HepG2 (cell line): Measurements from ENCODE around the gene PLSCR4. TPM values are rescaled to one million over a fixed set of nuclear protein-coding genes. Genes with fewer than 3 reads are reported as not detected.

Experiments
- ATAC-seq: fragments of 200-7000 bp; cut with Tn5 transposase; 3 replicates; pipeline ENCODE4 v1.9.1; 2020; ENCODE audit warnings: mild to moderate bottlenecking, moderate library complexity
- BruUV-seq: library from RNA; stranded (reverse); fragments of 400-500 nt; replicated peaks from 2 replicates; lab custom pipeline; 2021; lab: Mats Ljungman, UMichigan
- CTCF ChIA-PET: fragments of 300-600 bp; formaldehyde crosslinking; extraction: SDS; loops from one replicate; lab custom pipeline; 2021; ENCODE audit warnings: low total read pairs, inconsistent platforms, low intra/inter-chr PET ratio; lab: Yijun Ruan, JAX
- POLR2A ChIA-PET: fragments of 350-600 bp; sonication (Branson Sonifier 250); formaldehyde crosslinking; loops from one replicate; lab custom pipeline; 2020; ENCODE audit warnings: antibody characterized with exemption, inconsistent platforms; lab: Yijun Ruan, JAX
- DNase-seq: peaks from one replicate; pipeline ENCODE4 v3.0.0-alpha.2; 2015; ENCODE audit warnings: low spot score
- FAIRE-seq: peaks from 3 replicates; lab custom pipeline; 2011; peaks lifted over from hg19 to GRCh38; lab: Jason Lieb, UNC
- H2AFZ ChIP-seq: one replicate; pipeline ENCODE4 v1.6.1; 2011; ENCODE audit warnings: low read length, inconsistent platforms
- H3K27ac ChIP-seq: fragments of 300-600 bp; 3 replicates; pipeline ENCODE4 v1.8.0; 2011; ENCODE audit warnings: mixed run types, mild to moderate bottlenecking, mixed read lengths, low read length, inconsistent platforms; ENCODE audit not compliant: insufficient read depth; ENCODE audit errors: extremely low read length
- H3K27me3 ChIP-seq, 2 experiments: fragments of 200-600 bp in 1 of 2; 2 replicates in 1 of 2; 3 replicates in 1 of 2; pipeline versions ENCODE4 v1.6.0 to v1.8.0; 2011; ENCODE audit warnings: low read length in 2 of 2, mild to moderate bottlenecking in 2 of 2, moderate library complexity in 2 of 2, inconsistent platforms in 1 of 2; ENCODE audit not compliant: insufficient read depth in 2 of 2, control insufficient read depth in 1 of 2
- H3K36me3 ChIP-seq, 2 experiments: fragments of 200-600 bp in 1 of 2; replicated peaks in 1 of 2; 2 replicates in 1 of 2; 3 replicates in 1 of 2; pipeline versions ENCODE4 v1.5.1 to v1.8.0; 2011; ENCODE audit warnings: low read length in 2 of 2, inconsistent platforms in 1 of 2; ENCODE audit not compliant: insufficient read depth in 2 of 2, control insufficient read depth in 1 of 2
- H3K4me1 ChIP-seq: 2 replicates; pipeline ENCODE4 v1.5.1; 2012; ENCODE audit warnings: low read length, inconsistent platforms; ENCODE audit not compliant: insufficient read depth
- H3K4me2 ChIP-seq: 2 replicates; pipeline ENCODE4 v1.6.0; 2011; ENCODE audit warnings: low read depth, low read length, inconsistent platforms
- H3K4me3 ChIP-seq, 3 experiments: fragments of 200-600 bp in 1 of 3; sonication (generic), shearing (Covaris generic) in 1 of 3; replicated peaks in 1 of 3; 2 replicates each; pipeline ENCODE4 v1.5.1; 2011 to 2016; ENCODE audit warnings: low read length in 3 of 3, inconsistent platforms in 2 of 3, low read depth in 2 of 3, mild to moderate bottlenecking in 2 of 3, control low read depth in 1 of 3, mixed read lengths in 1 of 3; ENCODE audit not compliant: insufficient read depth in 1 of 3
- H3K79me2 ChIP-seq: one replicate; pipeline ENCODE4 v1.6.1; 2011; ENCODE audit warnings: low read length, inconsistent platforms; ENCODE audit not compliant: insufficient read depth
- H3K9ac ChIP-seq: 2 replicates; pipeline ENCODE4 v1.6.0; 2011; ENCODE audit warnings: mild to moderate bottlenecking, low read depth, low read length, inconsistent platforms; ENCODE audit not compliant: insufficient read depth
- H3K9me3 ChIP-seq: 2 replicates; pipeline ENCODE4 v1.5.1; 2012; ENCODE audit warnings: mild to moderate bottlenecking, low read length
- H4K20me1 ChIP-seq: 2 replicates; pipeline ENCODE4 v1.6.0; 2011; ENCODE audit warnings: inconsistent platforms, mild to moderate bottlenecking, low read length, moderate library complexity; ENCODE audit not compliant: insufficient read depth
- JUND ChIP-seq: sonication (generic); formaldehyde crosslinking; IDR thresholded peaks from 2 replicates; pipeline ENCODE4 v1.8.0; 2022; ENCODE audit warnings: mild to moderate bottlenecking, missing genetic modification reagents
- NCOA2 ChIP-seq: sonication (generic); formaldehyde crosslinking; IDR thresholded peaks from 2 replicates; pipeline ENCODE4 v1.8.0; 2022; ENCODE audit warnings: inconsistent platforms
- PAX8 ChIP-seq: sonication (generic); formaldehyde crosslinking; IDR thresholded peaks from 2 replicates; pipeline ENCODE4 v1.8.0; 2022; ENCODE audit warnings: mild to moderate bottlenecking, missing genetic modification reagents, borderline replicate concordance
- REPIN1 ChIP-seq: sonication (generic); formaldehyde crosslinking; IDR thresholded peaks from 2 replicates; pipeline ENCODE4 v1.8.0; 2022; ENCODE audit warnings: missing genetic modification reagents, low read depth, mild to moderate bottlenecking, borderline replicate concordance
- ZNF230 ChIP-seq: sonication (generic); formaldehyde crosslinking; IDR thresholded peaks from 2 replicates; pipeline ENCODE4 v1.4.0; 2020; ENCODE audit warnings: mild to moderate bottlenecking, missing genetic modification reagents
- ZNF451 ChIP-seq: sonication (generic); formaldehyde crosslinking; IDR thresholded peaks from 2 replicates; pipeline ENCODE4 v1.5.0; 2020; ENCODE audit warnings: mild to moderate bottlenecking, missing genetic modification reagents
- ZNF766 ChIP-seq: sonication (generic); formaldehyde crosslinking; IDR thresholded peaks from 2 replicates; pipeline ENCODE4 v1.5.0; 2020; ENCODE audit warnings: missing genetic modification reagents, borderline replicate concordance
- ZSCAN12 ChIP-seq: sonication (generic); formaldehyde crosslinking; IDR thresholded peaks from 2 replicates; pipeline ENCODE4 v1.9.0; 2021; ENCODE audit warnings: mild to moderate bottlenecking, missing genetic modification reagents
- WGBS: methylation state at CpG from one replicate; pipeline ENCODE4 v1.1.6; 2017; ENCODE audit warnings: low lambda C conversion rate; 5-methylcytosine and 5-hydroxymethylcytosine counted together
- in situ Hi-C: cut with HindIII; loops from 2 replicates; pipeline ENCODE4 v1.10.0; 2017; ENCODE audit warnings: low pct_unique_long_range_greater_than_20kb; ENCODE audit not compliant: extremely low pct_ligation_motif_present
- intact Hi-C: fragments of 100-400 bp; cut with micrococcal nuclease; formaldehyde crosslinking; loops from one replicate; pipeline ENCODE4 v1.10.0; 2022; ENCODE audit not compliant: unreplicated experiment
- polyA plus RNA-seq, 8 experiments: library from polyadenylated mRNA; depleted of rRNA in 3 of 8; stranded (reverse) in 7 of 8; unstranded in 1 of 8; fragments of >200 nt; fragmentation: Illumina TruSeq in 4 of 8; extraction: Trizol in 4 of 8; gene quantifications; 2 replicates each; pipeline versions ENCODE4 v1.2.1 to v1.2.3, GENCODE V29; 2011 to 2016; ENCODE audit warnings: low read depth in 4 of 8, missing spikeins in 1 of 8, mixed read lengths in 1 of 8; ENCODE audit not compliant: insufficient read depth in 1 of 8
- total RNA-seq, 5 experiments: library from RNA; depleted of rRNA; stranded (reverse); fragments of >200 nt; fragmentation: Illumina TruSeq; extraction: Trizol; gene quantifications; 2 replicates each; pipeline ENCODE4 v1.2.3, GENCODE V29; 2016; ENCODE audit warnings: low read depth in 1 of 5
- TF ChIP-seq, protein P1 (sequence below): sonication (generic); formaldehyde crosslinking; IDR thresholded peaks from 2 replicates; pipeline ENCODE4 v1.4.0; 2020; ENCODE audit warnings: mild to moderate bottlenecking, missing genetic modification reagents
- TF ChIP-seq, protein P2 (sequence below), 2 experiments: sonication (generic) in 1 of 2; formaldehyde crosslinking in 1 of 2; IDR thresholded peaks; 2 replicates each; pipeline versions ENCODE4 v1.6.1 to v1.9.0; 2014 to 2022; ENCODE audit warnings: antibody characterized with exemption in 1 of 2, borderline replicate concordance in 1 of 2, inconsistent platforms in 1 of 2, low read depth in 1 of 2, missing genetic modification reagents in 1 of 2
- TF ChIP-seq, protein P3 (sequence below): sonication (generic); formaldehyde crosslinking; IDR thresholded peaks from 2 replicates; pipeline ENCODE4 v1.5.0; 2020; ENCODE audit warnings: mild to moderate bottlenecking, missing genetic modification reagents

The PLSCR4 gene
- total and polyA plus RNA-seq, 2 of the 13 experiments (the other 11 are each of a cell fraction or from before 2014, with no cell fraction given): 1.5 to 59.0 TPM

DNA sequence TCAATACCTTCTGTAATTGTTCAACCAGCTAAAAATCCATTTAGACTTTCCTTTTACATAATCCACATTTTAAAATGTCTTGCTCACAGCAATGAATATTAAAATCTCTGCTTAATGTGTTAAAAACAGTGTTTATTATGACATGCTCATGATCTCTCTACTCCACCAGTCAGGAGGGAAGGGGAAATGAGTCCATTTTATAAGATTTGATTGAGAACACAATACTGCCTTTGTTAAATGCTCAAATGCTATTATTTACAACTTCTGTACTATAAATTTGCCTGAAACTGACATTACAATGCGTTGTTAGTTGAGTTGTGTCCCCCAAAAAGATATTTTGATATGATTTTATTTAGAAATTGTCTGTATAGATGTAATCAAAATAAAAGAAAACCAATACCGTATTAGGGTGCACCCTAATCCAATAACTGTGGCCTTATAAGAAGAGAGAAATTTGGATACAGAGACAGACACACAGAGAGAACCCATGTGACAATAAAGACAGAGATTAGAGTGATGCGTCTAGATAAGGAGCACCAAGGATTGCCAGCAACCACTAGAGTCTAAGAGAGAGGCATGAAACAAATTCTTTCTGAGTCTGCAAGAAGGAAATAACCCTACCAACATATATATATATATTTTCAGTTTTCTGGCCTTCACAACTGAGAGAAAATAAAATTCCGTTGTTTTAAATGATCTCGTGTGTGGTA lies 9.1 kb upstream of the PLSCR4 start:
- Histone ChIP-seq H3K27me3 (no peaks in the 10 kb centered on the region; a peak in 1 of 5 replicates), H4K20me1 (no peaks in the 10 kb centered on the region; the same call in 1 of the 2 replicates), H3K27ac (no peak overlapping the region), H3K9me3 (no peaks in the 10 kb centered on the region), H3K36me3 (no peaks in the 10 kb centered on the region), H3K9ac (no peak overlapping the region), H3K4me3 (no peak overlapping the region), H3K4me2 (no peak overlapping the region), H3K79me2 (no peaks in the 10 kb centered on the region), H2AFZ (no peak overlapping the region), H3K4me1 (peaks cover 4% of the 10 kb centered on the region; the same call in 1 of the 2 replicates)
- TF ChIP-seq ZNF451 (CRISPR knock-in tag) (no peak), NCOA2 (CRISPR knock-in tag) (no peak), JUND (no peak), ZNF766 (no peak), REPIN1 (CRISPR knock-in tag) (no peak), PAX8 (CRISPR knock-in tag) (no peak), ZNF230 (CRISPR knock-in tag) (no peak), ZSCAN12 (no peak)
- TF ChIP-seq, protein P1, sequence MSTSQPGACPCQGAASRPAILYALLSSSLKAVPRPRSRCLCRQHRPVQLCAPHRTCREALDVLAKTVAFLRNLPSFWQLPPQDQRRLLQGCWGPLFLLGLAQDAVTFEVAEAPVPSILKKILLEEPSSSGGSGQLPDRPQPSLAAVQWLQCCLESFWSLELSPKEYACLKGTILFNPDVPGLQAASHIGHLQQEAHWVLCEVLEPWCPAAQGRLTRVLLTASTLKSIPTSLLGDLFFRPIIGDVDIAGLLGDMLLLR (CRISPR knock-in tag): no peak
- TF ChIP-seq, protein P2, sequence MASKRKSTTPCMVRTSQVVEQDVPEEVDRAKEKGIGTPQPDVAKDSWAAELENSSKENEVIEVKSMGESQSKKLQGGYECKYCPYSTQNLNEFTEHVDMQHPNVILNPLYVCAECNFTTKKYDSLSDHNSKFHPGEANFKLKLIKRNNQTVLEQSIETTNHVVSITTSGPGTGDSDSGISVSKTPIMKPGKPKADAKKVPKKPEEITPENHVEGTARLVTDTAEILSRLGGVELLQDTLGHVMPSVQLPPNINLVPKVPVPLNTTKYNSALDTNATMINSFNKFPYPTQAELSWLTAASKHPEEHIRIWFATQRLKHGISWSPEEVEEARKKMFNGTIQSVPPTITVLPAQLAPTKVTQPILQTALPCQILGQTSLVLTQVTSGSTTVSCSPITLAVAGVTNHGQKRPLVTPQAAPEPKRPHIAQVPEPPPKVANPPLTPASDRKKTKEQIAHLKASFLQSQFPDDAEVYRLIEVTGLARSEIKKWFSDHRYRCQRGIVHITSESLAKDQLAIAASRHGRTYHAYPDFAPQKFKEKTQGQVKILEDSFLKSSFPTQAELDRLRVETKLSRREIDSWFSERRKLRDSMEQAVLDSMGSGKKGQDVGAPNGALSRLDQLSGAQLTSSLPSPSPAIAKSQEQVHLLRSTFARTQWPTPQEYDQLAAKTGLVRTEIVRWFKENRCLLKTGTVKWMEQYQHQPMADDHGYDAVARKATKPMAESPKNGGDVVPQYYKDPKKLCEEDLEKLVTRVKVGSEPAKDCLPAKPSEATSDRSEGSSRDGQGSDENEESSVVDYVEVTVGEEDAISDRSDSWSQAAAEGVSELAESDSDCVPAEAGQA (IDR thresholded peaks at IDR 0.05; ENCODE audit: low read depth): no peak
- TF ChIP-seq, protein P2 (CRISPR knock-in tag; IDR thresholded peaks at IDR 0.05; ENCODE audit: borderline replicate concordance): no peak
- TF ChIP-seq, protein P3, sequence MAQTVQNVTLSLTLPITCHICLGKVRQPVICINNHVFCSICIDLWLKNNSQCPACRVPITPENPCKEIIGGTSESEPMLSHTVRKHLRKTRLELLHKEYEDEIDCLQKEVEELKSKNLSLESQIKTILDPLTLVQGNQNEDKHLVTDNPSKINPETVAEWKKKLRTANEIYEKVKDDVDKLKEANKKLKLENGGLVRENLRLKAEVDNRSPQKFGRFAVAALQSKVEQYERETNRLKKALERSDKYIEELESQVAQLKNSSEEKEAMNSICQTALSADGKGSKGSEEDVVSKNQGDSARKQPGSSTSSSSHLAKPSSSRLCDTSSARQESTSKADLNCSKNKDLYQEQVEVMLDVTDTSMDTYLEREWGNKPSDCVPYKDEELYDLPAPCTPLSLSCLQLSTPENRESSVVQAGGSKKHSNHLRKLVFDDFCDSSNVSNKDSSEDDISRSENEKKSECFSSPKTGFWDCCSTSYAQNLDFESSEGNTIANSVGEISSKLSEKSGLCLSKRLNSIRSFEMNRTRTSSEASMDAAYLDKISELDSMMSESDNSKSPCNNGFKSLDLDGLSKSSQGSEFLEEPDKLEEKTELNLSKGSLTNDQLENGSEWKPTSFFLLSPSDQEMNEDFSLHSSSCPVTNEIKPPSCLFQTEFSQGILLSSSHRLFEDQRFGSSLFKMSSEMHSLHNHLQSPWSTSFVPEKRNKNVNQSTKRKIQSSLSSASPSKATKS (CRISPR knock-in tag): no peak
- ATAC-seq: no peak
- 4% methylated on average over 5 of the region's 5 CpGs for WGBS
- DNase-seq: no peak
- no TSS peak for BruUV-seq
- POLR2A ChIA-PET: no interaction called here
- in situ Hi-C loops: no loop called here
- no peak for FAIRE-seq
- intact Hi-C loops: no loop called here
- CTCF ChIA-PET: no interaction called here
